AG04449 (cell line): Measurements from ENCODE around the gene HOXB8.

Experiments
- CTCF ChIA-PET: fragments of 350-600 bp; formaldehyde crosslinking; extraction: SDS; loops from one replicate; lab custom pipeline; 2021; ENCODE audit warnings: antibody characterized with exemption; lab: Yijun Ruan, JAX
- POLR2A ChIA-PET: fragments of 400-600, 350-600 bp; formaldehyde crosslinking; extraction: SDS; loops from one replicate; lab custom pipeline; 2020; ENCODE audit warnings: antibody characterized with exemption, inconsistent platforms; lab: Yijun Ruan, JAX
- DNase-seq: peaks from one replicate; pipeline ENCODE4 v3.0.0-alpha.2; 2010; ENCODE audit warnings: low read depth, low spot score
- H3K4me3 ChIP-seq: 2 replicates; pipeline ENCODE4 v1.5.1; 2011; ENCODE audit warnings: low read depth, mild to moderate bottlenecking, control low read depth, low read length
- CTCF ChIP-seq: IDR thresholded peaks from one replicate; pipeline ENCODE4 v1.5.1; 2011; ENCODE audit warnings: mild to moderate bottlenecking, moderate library complexity, low read length, control low read depth, inconsistent platforms; ENCODE audit not compliant: insufficient read depth; ENCODE audit errors: missing control alignments

HOXB8 gene

DNA sequence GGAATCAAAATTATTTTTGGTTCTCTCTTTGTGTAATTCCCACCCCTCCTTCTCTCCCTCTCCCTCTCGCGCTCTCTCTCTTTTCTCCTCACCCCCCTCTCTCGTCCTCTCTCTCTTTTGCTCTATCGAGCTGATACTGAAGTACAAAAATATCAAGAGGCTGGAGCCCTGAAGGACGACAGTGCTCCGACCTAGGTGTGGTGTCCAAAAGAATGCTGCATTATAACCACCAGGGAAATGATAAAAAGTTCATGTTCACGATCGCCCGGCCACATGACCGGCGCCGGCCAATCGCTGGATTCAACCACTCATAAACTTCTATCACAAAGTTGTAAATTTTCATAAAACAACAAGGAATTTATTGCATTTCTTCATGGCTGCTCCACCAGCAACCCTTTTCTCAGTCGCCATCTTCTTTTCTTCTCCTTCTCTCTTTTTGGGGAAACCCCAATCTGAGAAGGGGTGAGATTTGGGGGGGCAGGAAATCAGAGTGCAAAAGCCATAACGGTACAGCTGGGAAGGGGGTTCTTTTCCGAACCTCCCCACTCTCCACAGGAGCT, 10.2 kb downstream of the HOXB8 start, which contains the start of gene HOXB6:
TSS of gene HOXB6 (minus strand) at position 217 of the 560 bp plus-strand sequence. CDS start 6,836 bp downstream, outside the sequence.
- no peak for DNase-seq
- H3K4me3 ChIP-seq, result peak within 1 kb of the TSS; percentile 68
- no peak for TF ChIP-seq CTCF
- POLR2A ChIA-PET, result interaction anchor here (0.7 to 1.2 kb wide), 2 partner anchors 8 to 123 kb away, joined by 3 to 4 read pairs; no protein-coding TSS in a partner anchor
- CTCF ChIA-PET, result interaction anchor here (0.6 to 1.9 kb wide), 9 partner anchors 13 to 413 kb away, joined by 3 to 5 read pairs (median 3); no protein-coding TSS in a partner anchor

GRCh38 chr17:48603959-48604769, 10.9 kb downstream of the HOXB8 start:
- no peak for DNase-seq
- POLR2A ChIA-PET, result interaction anchor here (0.7 to 1.2 kb wide), 2 partner anchors 9 to 122 kb away, joined by 3 to 4 read pairs; no protein-coding TSS in a partner anchor

DNA sequence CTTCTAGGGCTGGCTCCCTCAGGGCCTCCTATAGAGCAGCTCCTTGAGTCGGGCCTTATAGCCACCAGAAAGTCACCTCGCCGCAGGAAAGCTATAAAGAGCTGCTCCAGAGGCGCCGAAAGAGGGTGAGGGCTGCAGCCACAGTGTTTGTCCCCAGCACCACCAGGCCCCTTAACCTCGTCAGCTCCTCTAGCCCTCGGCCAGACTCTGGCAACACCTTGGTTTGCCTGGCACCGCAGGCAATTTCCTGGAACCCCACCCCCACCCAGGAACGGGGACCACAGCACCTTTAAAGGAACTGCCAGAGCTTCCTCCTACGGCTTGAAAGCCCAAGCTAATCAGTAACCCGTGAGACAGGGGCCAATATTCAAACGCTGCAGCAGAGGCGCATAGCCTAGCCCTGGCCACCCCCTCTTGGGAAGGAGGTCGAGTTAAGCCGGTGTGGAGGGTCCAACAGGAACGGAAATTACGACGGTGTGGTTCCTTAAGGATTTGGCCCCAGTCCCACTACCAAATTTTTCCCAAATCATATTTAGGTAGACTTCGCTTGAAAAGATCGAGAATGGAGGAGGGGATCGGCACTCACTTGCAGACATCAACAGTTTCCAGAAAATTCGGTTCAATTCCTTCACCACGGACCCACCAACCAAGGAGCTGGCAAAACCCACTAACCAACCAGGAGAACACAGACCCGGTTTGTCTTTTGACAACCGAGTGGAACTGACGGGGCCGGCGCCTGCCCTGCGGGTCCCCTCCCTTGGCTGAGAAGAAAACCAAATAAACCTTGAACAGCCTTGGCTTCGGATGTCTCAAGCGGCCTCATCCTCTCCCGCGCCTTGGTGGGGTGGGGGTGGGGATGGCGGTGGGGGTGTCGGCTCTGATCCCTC, 13.3 kb downstream of the HOXB8 start:
- CTCF ChIA-PET, result interaction anchor here (0.6 to 2.3 kb wide), 10 partner anchors 8 to 268 kb away, joined by 3 to 14 read pairs (median 4); no protein-coding TSS in a partner anchor
- no peak for DNase-seq
- no peak for TF ChIP-seq CTCF
- H3K4me3 ChIP-seq, result peak overlapping the region; percentile 68
- POLR2A ChIA-PET, result no interaction called here

More at GRCh38 chr17:48603959-48604769, 10.9 kb downstream of the HOXB8 start:
- H3K4me3 ChIP-seq, result peak overlapping the region; percentile 68
- CTCF ChIA-PET, result interaction anchor here (0.9 to 1.2 kb wide), 3 partner anchors 14 to 276 kb away, joined by 3 to 4 read pairs (median 3); no protein-coding TSS in a partner anchor
- no peak for TF ChIP-seq CTCF

DNA sequence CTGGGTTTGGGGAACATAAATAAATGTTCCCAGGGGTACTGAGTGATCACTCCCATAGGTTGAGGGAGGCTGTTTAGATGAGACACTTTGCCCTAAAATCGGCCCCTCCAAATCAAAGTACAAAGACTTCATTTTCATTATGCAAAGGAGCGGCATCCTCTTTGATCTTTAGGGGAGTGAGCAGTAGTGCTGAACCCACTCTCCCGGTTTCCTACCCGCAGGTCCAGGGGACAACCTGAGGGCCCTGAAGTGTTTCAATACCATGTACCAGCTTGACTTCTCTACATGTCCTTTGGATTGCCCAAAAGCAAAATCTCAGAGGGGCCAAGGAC, 13.9 kb downstream of the HOXB8 start:
- H3K4me3 ChIP-seq, result peak overlapping the region; percentile 68
- ChIA-PET CTCF (interaction anchor here (0.7 to 2.3 kb wide), 7 partner anchors 8 to 267 kb away, joined by 3 to 14 read pairs (median 4); no protein-coding TSS in a partner anchor), POLR2A (interaction anchor here (0.6 kb wide), 1 partner anchor 38 kb away, joined by 3 read pairs; no protein-coding TSS in a partner anchor)
- no peak for TF ChIP-seq CTCF
- no peak for DNase-seq

- DNase-seq, result no peak
- CTCF ChIA-PET, result interaction anchor here (0.7 to 2.3 kb wide), 8 partner anchors 9 to 266 kb away, joined by 3 to 14 read pairs (median 4); no protein-coding TSS in a partner anchor
- POLR2A ChIA-PET, result interaction anchor here (0.6 kb wide), 2 partner anchors 37 to 41 kb away, joined by 3 to 4 read pairs; no protein-coding TSS in a partner anchor
- H3K4me3 ChIP-seq, result peak overlapping the region; percentile 68
- TF ChIP-seq CTCF, result no peak
Measured at GRCh38 chr17:48600244-48601098, 14.6 kb downstream of the HOXB8 start.
